OCI-LY3 (cell line): ENCODE measurements around the gene SELENOH.

ENCODE experiments used
- H2AFZ ChIP-seq: fragments of 200-600, 300-600 bp; shearing (Covaris generic); 2 replicates; pipeline ENCODE4 v1.6.0; 2014; ENCODE audit warnings: antibody characterized with exemption, low read depth, low read length
- H3K27ac ChIP-seq: fragments of 200-600, 300-600 bp; sonication (generic); 2 replicates; pipeline ENCODE4 v1.5.1; 2014; ENCODE audit warnings: mild to moderate bottlenecking, low read length, moderate library complexity, mixed read lengths
- H3K27me3 ChIP-seq: fragments of 200-600, 300-600 bp; sonication (generic); 2 replicates; pipeline ENCODE4 v1.6.1; 2014; ENCODE audit warnings: low read depth, low read length, mixed read lengths
- H3K36me3 ChIP-seq: fragments of 200-600, 300-600 bp; sonication (generic); replicated peaks from 2 replicates; pipeline ENCODE3; 2014; ENCODE audit warnings: low read depth, low read length, mixed read lengths
- H3K4me1 ChIP-seq: fragments of 300-600, 200-600 bp; sonication (generic); 2 replicates; pipeline ENCODE4 v1.6.1; 2014; ENCODE audit warnings: low read length, mixed read lengths
- H3K4me2 ChIP-seq: fragments of 200-600, 300-600 bp; sonication (generic); 2 replicates; pipeline ENCODE4 v1.6.1; 2014; ENCODE audit warnings: low read length, mixed read lengths
- H3K4me3 ChIP-seq: fragments of 300-600, 200-600 bp; sonication (generic); 2 replicates; pipeline ENCODE4 v1.5.1; 2014; ENCODE audit warnings: antibody characterized with exemption, mild to moderate bottlenecking, low read length, moderate library complexity
- H3K79me2 ChIP-seq: fragments of 300-600, 200-600 bp; shearing (Covaris generic); 2 replicates; pipeline ENCODE4 v1.6.1; 2014; ENCODE audit warnings: mild to moderate bottlenecking, low read length, mixed read lengths
- H3K9ac ChIP-seq: fragments of 300-600, 200-600 bp; shearing (Covaris generic); 2 replicates; pipeline ENCODE4 v1.6.0; 2014; ENCODE audit warnings: mild to moderate bottlenecking, low read length, moderate library complexity
- H3K9me3 ChIP-seq: fragments of 200-600, 300-600 bp; shearing (Covaris generic); 2 replicates; pipeline ENCODE4 v1.6.1; 2014; ENCODE audit warnings: low read length, mixed read lengths; ENCODE audit not compliant: insufficient read depth
- H4K20me1 ChIP-seq: fragments of 200-600, 300-600 bp; sonication (generic); 2 replicates; pipeline ENCODE4 v1.6.1; 2016; ENCODE audit warnings: low read length, mixed read lengths; ENCODE audit not compliant: insufficient read depth
- EZH2phosphoT487 ChIP-seq: fragments of 200-600 bp; shearing (Covaris generic); IDR thresholded peaks from 2 replicates; pipeline ENCODE4 v1.6.1; 2018; ENCODE audit warnings: antibody characterized with exemption, mixed run types, low read depth
- TF ChIP-seq, protein P1 (sequence below): fragments of 200-600, 300-600 bp; sonication (generic); IDR thresholded peaks from 2 replicates; pipeline ENCODE4 v1.5.1; 2014; ENCODE audit warnings: antibody characterized with exemption, low read length, low read depth

The SELENOH gene

DNA sequence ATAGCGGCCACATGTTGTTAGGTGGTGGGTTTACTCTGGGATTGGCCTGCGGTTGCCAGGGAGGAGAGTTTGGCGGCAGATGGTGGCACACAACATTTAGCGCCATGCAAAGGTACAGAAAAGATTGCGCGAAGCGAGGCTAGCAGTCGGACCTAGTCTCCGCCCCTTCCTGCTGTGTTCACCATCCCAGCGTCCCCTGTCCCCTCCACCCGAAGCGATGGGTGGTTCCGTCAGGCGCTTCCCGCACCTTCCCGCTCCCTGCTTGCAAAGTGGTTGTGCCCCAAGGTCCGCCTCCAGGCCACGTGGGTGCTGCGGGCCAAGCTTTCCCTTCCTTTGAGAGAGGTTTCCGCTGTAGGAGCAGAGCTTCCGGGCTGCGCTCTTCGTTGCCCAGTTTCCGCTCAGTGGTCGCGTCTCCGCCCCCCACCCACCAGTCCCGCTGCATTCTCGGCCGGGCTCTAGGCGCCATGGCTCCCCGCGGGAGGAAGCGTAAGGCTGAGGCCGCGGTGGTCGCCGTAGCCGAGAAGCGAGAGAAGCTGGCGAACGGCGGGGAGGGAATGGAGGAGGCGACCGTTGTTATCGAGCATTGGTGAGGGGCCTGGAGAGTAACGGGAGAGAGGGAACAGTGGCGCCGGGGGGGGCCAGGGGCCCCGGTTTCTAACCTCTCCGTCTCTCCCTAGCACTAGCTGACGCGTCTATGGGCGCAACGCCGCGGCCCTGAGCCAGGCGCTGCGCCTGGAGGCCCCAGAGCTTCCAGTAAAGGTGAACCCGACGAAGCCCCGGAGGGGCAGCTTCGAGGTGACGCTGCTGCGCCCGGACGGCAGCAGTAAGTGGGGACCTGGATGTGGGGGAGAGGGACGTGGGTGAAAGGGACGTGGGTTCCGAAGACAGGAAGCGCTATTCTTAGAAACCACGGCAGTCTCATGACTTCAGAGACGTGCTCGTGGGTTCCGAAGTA lies at the start of gene SELENOH:
SELENOH (plus strand) TSS at position 360 of the 955 bp plus-strand sequence; CDS start at position 465, 105 bp downstream.
- peak within 1 kb of the TSS; percentile 88 for H3K4me3 ChIP-seq
- H3K4me2 ChIP-seq, result peak within 1 kb of the TSS; percentile 84
- H2AFZ ChIP-seq, result peak within 1 kb of the TSS; percentile 44; the same call in 1 of the 2 replicates
- H3K9me3 ChIP-seq, result no peaks in the 10 kb centered on the region
- H3K36me3 ChIP-seq, result peaks cover 45% of the 10 kb centered on the region
- H3K27ac ChIP-seq, result peak within 1 kb of the TSS; percentile 83
- peaks cover 12% of the 10 kb centered on the region for H3K4me1 ChIP-seq
- TF ChIP-seq, protein P1, sequence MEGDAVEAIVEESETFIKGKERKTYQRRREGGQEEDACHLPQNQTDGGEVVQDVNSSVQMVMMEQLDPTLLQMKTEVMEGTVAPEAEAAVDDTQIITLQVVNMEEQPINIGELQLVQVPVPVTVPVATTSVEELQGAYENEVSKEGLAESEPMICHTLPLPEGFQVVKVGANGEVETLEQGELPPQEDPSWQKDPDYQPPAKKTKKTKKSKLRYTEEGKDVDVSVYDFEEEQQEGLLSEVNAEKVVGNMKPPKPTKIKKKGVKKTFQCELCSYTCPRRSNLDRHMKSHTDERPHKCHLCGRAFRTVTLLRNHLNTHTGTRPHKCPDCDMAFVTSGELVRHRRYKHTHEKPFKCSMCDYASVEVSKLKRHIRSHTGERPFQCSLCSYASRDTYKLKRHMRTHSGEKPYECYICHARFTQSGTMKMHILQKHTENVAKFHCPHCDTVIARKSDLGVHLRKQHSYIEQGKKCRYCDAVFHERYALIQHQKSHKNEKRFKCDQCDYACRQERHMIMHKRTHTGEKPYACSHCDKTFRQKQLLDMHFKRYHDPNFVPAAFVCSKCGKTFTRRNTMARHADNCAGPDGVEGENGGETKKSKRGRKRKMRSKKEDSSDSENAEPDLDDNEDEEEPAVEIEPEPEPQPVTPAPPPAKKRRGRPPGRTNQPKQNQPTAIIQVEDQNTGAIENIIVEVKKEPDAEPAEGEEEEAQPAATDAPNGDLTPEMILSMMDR, result no peak
- TF ChIP-seq EZH2phosphoT487, result no peak
- no peaks in the 10 kb centered on the region for H3K27me3 ChIP-seq
- H3K79me2 ChIP-seq, result peaks cover 29% of the 10 kb centered on the region
- H3K9ac ChIP-seq, result peak within 1 kb of the TSS; percentile 97
- 0 out of 2 replicates have a peak, but pooled peaks cover 4% of the 10 kb centered on the region for H4K20me1 ChIP-seq

GRCh38 chr11:57698843-57699365 lies 42.4 kb upstream of the SELENOH start:
- Histone ChIP-seq H3K9ac (no peak overlapping the region), H3K36me3 (peaks cover 69% of the 10 kb centered on the region), H3K4me1 (no peaks in the 10 kb centered on the region), H3K27ac (no peak overlapping the region), H3K4me2 (no peak overlapping the region), H3K9me3 (no peaks in the 10 kb centered on the region), H2AFZ (no peak overlapping the region), H3K4me3 (no peak overlapping the region), H3K27me3 (no peaks in the 10 kb centered on the region), H4K20me1 (no peaks in the 10 kb centered on the region), H3K79me2 (no peaks in the 10 kb centered on the region)
- TF ChIP-seq, protein P1, result no peak
- TF ChIP-seq EZH2phosphoT487, result no peak

DNA sequence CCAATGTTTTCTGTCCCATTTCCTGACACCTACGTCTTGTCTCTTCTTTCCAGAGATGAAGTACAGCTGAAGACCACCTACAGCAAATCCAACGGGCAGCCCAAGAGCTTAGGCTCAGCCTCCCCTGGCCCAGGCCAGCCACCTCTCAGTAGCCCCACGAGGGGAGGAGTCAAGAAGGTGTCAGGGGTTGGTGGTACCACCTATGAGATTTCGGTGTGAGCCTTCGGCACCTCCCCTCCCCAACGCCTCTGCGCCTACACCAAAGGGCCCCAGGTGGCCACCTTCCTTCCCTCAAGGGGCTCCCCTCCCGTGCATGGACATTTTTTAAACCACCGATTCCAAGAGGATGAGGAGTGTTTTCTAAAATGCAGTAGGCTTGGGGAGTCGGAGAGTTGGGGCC lies 41.5 kb upstream of the SELENOH start:
- H3K36me3 ChIP-seq, result peaks cover 71% of the 10 kb centered on the region
- TF ChIP-seq, protein P1, result no peak
- no peak for TF ChIP-seq EZH2phosphoT487
- no peaks in the 10 kb centered on the region for H3K9me3 ChIP-seq
- no peaks in the 10 kb centered on the region for H4K20me1 ChIP-seq
- no peaks in the 10 kb centered on the region for H3K4me1 ChIP-seq
- H3K9ac ChIP-seq, result no peak overlapping the region
- no peak overlapping the region for H3K27ac ChIP-seq
- H3K4me2 ChIP-seq, result no peak overlapping the region
- no peak overlapping the region for H3K4me3 ChIP-seq
- no peaks in the 10 kb centered on the region for H3K79me2 ChIP-seq
- no peak overlapping the region for H2AFZ ChIP-seq
- H3K27me3 ChIP-seq, result no peaks in the 10 kb centered on the region

- H3K36me3 ChIP-seq, result peaks cover 71% of the 10 kb centered on the region
Observed at GRCh38 chr11:57700425-57700824, 40.9 kb upstream of the SELENOH start.

More at GRCh38 chr11:57700425-57700824, 40.9 kb upstream of the SELENOH start:
- H3K27me3 ChIP-seq, result no peaks in the 10 kb centered on the region
- H3K4me3 ChIP-seq, result no peak overlapping the region
- H3K79me2 ChIP-seq, result no peaks in the 10 kb centered on the region
- H2AFZ ChIP-seq, result no peak overlapping the region
- no peak overlapping the region for H3K27ac ChIP-seq
- H3K9ac ChIP-seq, result no peak overlapping the region
- no peak overlapping the region for H3K4me2 ChIP-seq
- no peaks in the 10 kb centered on the region for H4K20me1 ChIP-seq
- no peaks in the 10 kb centered on the region for H3K4me1 ChIP-seq
- no peak for TF ChIP-seq EZH2phosphoT487
- TF ChIP-seq, protein P1, result no peak
- no peaks in the 10 kb centered on the region for H3K9me3 ChIP-seq
